ENCODE data around the gene TTLL10. TPM values are rescaled to one million over a fixed set of nuclear protein-coding genes. Genes with fewer than 3 reads are reported as not detected.

Gene TTLL10
- total and polyA plus RNA-seq, 4 donors: 0.15 TPM; not detected in 3

GRCh38 chr1:1236176-1236763, 62.6 kb downstream of the TTLL10 start:
- Histone ChIP-seq H3K36me3 (ENCODE audit: control insufficient read depth in 1 of 2, insufficient read depth in 2 of 2, low read length in 1 of 2) (no peaks in the 10 kb centered on the region), H3K27ac (ENCODE audit: low read depth in 1 of 2, low read length in 2 of 2) (no peak overlapping the region), H3K4me3 (ENCODE audit: low read length in 2 of 2) (no peak overlapping the region), H3K27me3 (ENCODE audit: control insufficient read depth in 1 of 2, insufficient read depth in 2 of 2, low read length in 1 of 2) (no peaks in the 10 kb centered on the region), H3K9me3 (ENCODE audit: control insufficient read depth, low read length) (no peaks in the 10 kb centered on the region), H3K4me1 (ENCODE audit: control insufficient read depth in 1 of 2, insufficient read depth in 2 of 2, low read length in 2 of 2) (no peaks in the 10 kb centered on the region)
- ATAC-seq (ENCODE audit: low FRiP score) (no peak), DNase-seq (no peak)
- 82 to 83% methylated on average over 20 to 22 of the region's 22 CpGs for WGBS, 2 donors
- intact Hi-C loops (cut with DNase I): no loop called here

- intact Hi-C loops (cut with DNase I): no loop called here
- Histone ChIP-seq H3K27me3 (ENCODE audit: control insufficient read depth in 1 of 2, insufficient read depth in 2 of 2, low read length in 1 of 2) (no peaks in the 10 kb centered on the region), H3K27ac (ENCODE audit: low read depth in 1 of 2, low read length in 2 of 2) (no peak overlapping the region), H3K4me3 (ENCODE audit: low read length in 2 of 2) (no peak overlapping the region), H3K9me3 (ENCODE audit: control insufficient read depth, low read length) (no peaks in the 10 kb centered on the region), H3K4me1 (ENCODE audit: control insufficient read depth in 1 of 2, insufficient read depth in 2 of 2, low read length in 2 of 2) (no peaks in the 10 kb centered on the region), H3K36me3 (ENCODE audit: control insufficient read depth in 1 of 2, insufficient read depth in 2 of 2, low read length in 1 of 2) (no peaks in the 10 kb centered on the region)
- WGBS, 2 donors: 44 to 45% methylated on average over 34 of the region's 34 CpGs
- DNase-seq (no peak), ATAC-seq (ENCODE audit: low FRiP score) (no peak)
Observed at GRCh38 chr1:1236945-1237873, 63.5 kb downstream of the TTLL10 start.

- no peaks in the 10 kb centered on the region for H3K4me1 ChIP-seq (ENCODE audit: control insufficient read depth in 1 of 2, insufficient read depth in 2 of 2, low read length in 2 of 2)
- H3K27ac ChIP-seq (ENCODE audit: low read depth in 1 of 2, low read length in 2 of 2): no peak overlapping the region
- intact Hi-C loops (cut with DNase I): no loop called here
- no peak overlapping the region for H3K4me3 ChIP-seq (ENCODE audit: low read length in 2 of 2)
- WGBS, 2 donors: 42 to 49% methylated on average over 47 to 48 of the region's 48 CpGs
- no peaks in the 10 kb centered on the region for H3K9me3 ChIP-seq (ENCODE audit: control insufficient read depth, low read length)
- no peaks in the 10 kb centered on the region for H3K36me3 ChIP-seq (ENCODE audit: control insufficient read depth in 1 of 2, insufficient read depth in 2 of 2, low read length in 1 of 2)
- DNase-seq (no peak), ATAC-seq (ENCODE audit: low FRiP score) (no peak)
- no peaks in the 10 kb centered on the region for H3K27me3 ChIP-seq (ENCODE audit: control insufficient read depth in 1 of 2, insufficient read depth in 2 of 2, low read length in 1 of 2)
Observed at GRCh38 chr1:1237874-1238701, 64.4 kb downstream of the TTLL10 start.

- no peak overlapping the region for H3K27ac ChIP-seq (ENCODE audit: low read depth in 1 of 2, low read length in 2 of 2)
- no peaks in the 10 kb centered on the region for H3K4me1 ChIP-seq (ENCODE audit: control insufficient read depth in 1 of 2, insufficient read depth in 2 of 2, low read length in 2 of 2)
- H3K9me3 ChIP-seq (ENCODE audit: control insufficient read depth, low read length): no peaks in the 10 kb centered on the region
- no peaks in the 10 kb centered on the region for H3K27me3 ChIP-seq (ENCODE audit: control insufficient read depth in 1 of 2, insufficient read depth in 2 of 2, low read length in 1 of 2)
- ATAC-seq (ENCODE audit: low FRiP score): no peak
- no peaks in the 10 kb centered on the region for H3K36me3 ChIP-seq (ENCODE audit: control insufficient read depth in 1 of 2, insufficient read depth in 2 of 2, low read length in 1 of 2)
- intact Hi-C loops (cut with DNase I): no loop called here
- no peak overlapping the region for H3K4me3 ChIP-seq (ENCODE audit: low read length in 2 of 2)
- no peak for DNase-seq
- 54 to 72% methylated on average over 19 of the region's 19 CpGs for WGBS, 2 donors
Observed at GRCh38 chr1:1238702-1239178, 65.1 kb downstream of the TTLL10 start.

- Histone ChIP-seq H3K4me1 (ENCODE audit: control insufficient read depth in 1 of 2, insufficient read depth in 2 of 2, low read length in 2 of 2) (no peaks in the 10 kb centered on the region), H3K36me3 (ENCODE audit: control insufficient read depth in 1 of 2, insufficient read depth in 2 of 2, low read length in 1 of 2) (no peaks in the 10 kb centered on the region), H3K27ac (ENCODE audit: low read depth in 1 of 2, low read length in 2 of 2) (no peak overlapping the region), H3K9me3 (ENCODE audit: control insufficient read depth, low read length) (no peaks in the 10 kb centered on the region), H3K4me3 (ENCODE audit: low read length in 2 of 2) (no peak overlapping the region), H3K27me3 (ENCODE audit: control insufficient read depth in 1 of 2, insufficient read depth in 2 of 2, low read length in 1 of 2) (no peaks in the 10 kb centered on the region)
- ATAC-seq (ENCODE audit: low FRiP score) (no peak), DNase-seq (no peak)
- WGBS, 2 donors: 53 to 69% methylated on average over 13 to 15 of the region's 15 CpGs
- intact Hi-C loops (cut with DNase I): no loop called here
Observed at GRCh38 chr1:1239227-1239613, 65.5 kb downstream of the TTLL10 start.

GRCh38 chr1:1239614-1240347, 66.1 kb downstream of the TTLL10 start:
- Histone ChIP-seq H3K27ac (ENCODE audit: low read depth in 1 of 2, low read length in 2 of 2) (no peak overlapping the region), H3K36me3 (ENCODE audit: control insufficient read depth in 1 of 2, insufficient read depth in 2 of 2, low read length in 1 of 2) (no peaks in the 10 kb centered on the region), H3K9me3 (ENCODE audit: control insufficient read depth, low read length) (no peaks in the 10 kb centered on the region), H3K4me3 (ENCODE audit: low read length in 2 of 2) (no peak overlapping the region), H3K4me1 (ENCODE audit: control insufficient read depth in 1 of 2, insufficient read depth in 2 of 2, low read length in 2 of 2) (no peaks in the 10 kb centered on the region), H3K27me3 (ENCODE audit: control insufficient read depth in 1 of 2, insufficient read depth in 2 of 2, low read length in 1 of 2) (no peaks in the 10 kb centered on the region)
- no peak for ATAC-seq (ENCODE audit: low FRiP score)
- intact Hi-C loops (cut with DNase I): no loop called here
- 19 to 24% methylated on average over 30 of the region's 30 CpGs for WGBS, 2 donors
- DNase-seq: no peak

- ATAC-seq (ENCODE audit: low FRiP score) (no peak), DNase-seq (no peak)
- Histone ChIP-seq H3K4me3 (ENCODE audit: low read length in 2 of 2) (no peak overlapping the region), H3K36me3 (ENCODE audit: control insufficient read depth in 1 of 2, insufficient read depth in 2 of 2, low read length in 1 of 2) (no peaks in the 10 kb centered on the region), H3K9me3 (ENCODE audit: control insufficient read depth, low read length) (no peaks in the 10 kb centered on the region), H3K27me3 (ENCODE audit: control insufficient read depth in 1 of 2, insufficient read depth in 2 of 2, low read length in 1 of 2) (no peaks in the 10 kb centered on the region), H3K4me1 (ENCODE audit: control insufficient read depth in 1 of 2, insufficient read depth in 2 of 2, low read length in 2 of 2) (no peaks in the 10 kb centered on the region), H3K27ac (ENCODE audit: low read depth in 1 of 2, low read length in 2 of 2) (no peak overlapping the region)
- 35% methylated on average over 9 to 11 of the region's 11 CpGs for WGBS, 2 donors
- intact Hi-C loops (cut with DNase I): no loop called here
Observed at GRCh38 chr1:1240348-1240732, 66.7 kb downstream of the TTLL10 start.
